HepG2 (cell line): ENCODE measurements around the gene SPRN. TPM values are rescaled to one million over a fixed set of nuclear protein-coding genes. Genes with fewer than 3 reads are reported as not detected.

Experiments
- CAMTA2 ChIP-seq: sonication (generic); formaldehyde crosslinking; IDR thresholded peaks from 2 replicates; pipeline ENCODE4 v1.4.0; 2020; ENCODE audit warnings: mild to moderate bottlenecking, missing genetic modification reagents, borderline replicate concordance
- DNMT3B ChIP-seq: conservative IDR thresholded peaks from 2 replicates; pipeline ENCODE4 v1.6.1; 2016; ENCODE audit warnings: missing biosample characterization, control low read depth
- MAFG ChIP-seq: sonication (generic); formaldehyde crosslinking; IDR thresholded peaks from 2 replicates; pipeline ENCODE4 v1.5.1; 2020; ENCODE audit warnings: mild to moderate bottlenecking, missing genetic modification reagents
- MZF1 ChIP-seq: sonication (generic); formaldehyde crosslinking; IDR thresholded peaks from 2 replicates; pipeline ENCODE4 v1.8.1; 2023; ENCODE audit warnings: mild to moderate bottlenecking, missing genetic modification reagents, borderline replicate concordance
- PLRG1 ChIP-seq: fragments of 450-650 bp; conservative IDR thresholded peaks from 2 replicates; pipeline ENCODE4 v1.6.1; 2016
- RFXANK ChIP-seq: IDR thresholded peaks from 2 replicates; pipeline ENCODE4 v1.6.1; 2016
- TCF12 ChIP-seq, 2 experiments: fragments of 450-650 bp in 1 of 2; sonication (generic) in 1 of 2; formaldehyde crosslinking in 1 of 2; IDR thresholded peaks; 2 replicates each; pipeline versions ENCODE4 v1.6.1 to v1.8.0; 2017 to 2022; ENCODE audit warnings: antibody characterized with exemption in 1 of 2, mild to moderate bottlenecking in 1 of 2, missing genetic modification reagents in 1 of 2, moderate library complexity in 1 of 2
- ZBTB20 ChIP-seq: sonication (generic); formaldehyde crosslinking; IDR thresholded peaks from 2 replicates; pipeline ENCODE4 v1.8.1; 2023; ENCODE audit warnings: missing genetic modification reagents, low read depth, mild to moderate bottlenecking, borderline replicate concordance
- ZFX ChIP-seq: sonication (generic); formaldehyde crosslinking; IDR thresholded peaks from 2 replicates; pipeline ENCODE4 v1.4.0; 2020; ENCODE audit warnings: mild to moderate bottlenecking, low read depth, missing genetic modification reagents, moderate library complexity
- ZKSCAN1 ChIP-seq: fragments of 150-350 bp; IDR thresholded peaks from 2 replicates; pipeline ENCODE4 v1.6.1; 2014; ENCODE audit warnings: low read length
- ZMYM4 ChIP-seq: sonication (generic); formaldehyde crosslinking; IDR thresholded peaks from 2 replicates; pipeline ENCODE4 v1.8.1; 2023; ENCODE audit warnings: mild to moderate bottlenecking, missing genetic modification reagents
- ZNF253 ChIP-seq: sonication (generic); formaldehyde crosslinking; IDR thresholded peaks from 2 replicates; pipeline ENCODE4 v1.8.0; 2022; ENCODE audit warnings: mild to moderate bottlenecking, missing genetic modification reagents, borderline replicate concordance
- ZNF558 ChIP-seq: sonication (generic); formaldehyde crosslinking; IDR thresholded peaks from 2 replicates; pipeline ENCODE4 v1.9.0; 2022; ENCODE audit warnings: mild to moderate bottlenecking, missing genetic modification reagents, borderline replicate concordance
- ZNF567 ChIP-seq: sonication (generic); formaldehyde crosslinking; IDR thresholded peaks from 2 replicates; pipeline ENCODE4 v1.8.1; 2023; ENCODE audit warnings: mild to moderate bottlenecking, missing genetic modification reagents, borderline replicate concordance
- ZNF607 ChIP-seq: sonication (generic); formaldehyde crosslinking; IDR thresholded peaks from 2 replicates; pipeline ENCODE4 v1.5.1; 2020; ENCODE audit warnings: missing genetic modification reagents, mild to moderate bottlenecking, borderline replicate concordance
- ZNF691 ChIP-seq: sonication (generic); formaldehyde crosslinking; IDR thresholded peaks from 2 replicates; pipeline ENCODE4 v1.4.0; 2020; ENCODE audit warnings: missing genetic modification reagents, low read depth, mild to moderate bottlenecking, borderline replicate concordance
- ZNF850 ChIP-seq: sonication (generic); formaldehyde crosslinking; conservative IDR thresholded peaks from 2 replicates; pipeline ENCODE4 v1.9.0; 2021; ENCODE audit warnings: mild to moderate bottlenecking, missing genetic modification reagents
- ZNF883 ChIP-seq: sonication (generic); formaldehyde crosslinking; IDR thresholded peaks from 2 replicates; pipeline ENCODE4 v1.5.1; 2020; ENCODE audit warnings: mild to moderate bottlenecking, missing genetic modification reagents; ENCODE audit errors: not compliant biosample characterization
- ZSCAN20 ChIP-seq: sonication (generic); formaldehyde crosslinking; IDR thresholded peaks from 2 replicates; pipeline ENCODE4 v1.4.0; 2020; ENCODE audit warnings: missing genetic modification reagents, mild to moderate bottlenecking, borderline replicate concordance
- ZSCAN31 ChIP-seq: sonication (generic); formaldehyde crosslinking; IDR thresholded peaks from 2 replicates; pipeline ENCODE4 v1.5.0; 2020; ENCODE audit warnings: low read depth, mild to moderate bottlenecking, missing genetic modification reagents
- polyA plus RNA-seq, 8 experiments: library from polyadenylated mRNA; depleted of rRNA in 3 of 8; stranded (reverse) in 7 of 8; unstranded in 1 of 8; fragments of >200 nt; fragmentation: Illumina TruSeq in 4 of 8; extraction: Trizol in 4 of 8; gene quantifications; 2 replicates each; pipeline versions ENCODE4 v1.2.1 to v1.2.3, GENCODE V29; 2011 to 2016; ENCODE audit warnings: low read depth in 4 of 8, missing spikeins in 1 of 8, mixed read lengths in 1 of 8; ENCODE audit not compliant: insufficient read depth in 1 of 8
- total RNA-seq, 5 experiments: library from RNA; depleted of rRNA; stranded (reverse); fragments of >200 nt; fragmentation: Illumina TruSeq; extraction: Trizol; gene quantifications; 2 replicates each; pipeline ENCODE4 v1.2.3, GENCODE V29; 2016; ENCODE audit warnings: low read depth in 1 of 5
- TF ChIP-seq, protein P1 (sequence below): sonication (generic); formaldehyde crosslinking; IDR thresholded peaks from 2 replicates; pipeline ENCODE4 v1.8.1; 2023; ENCODE audit warnings: missing genetic modification reagents, mild to moderate bottlenecking, borderline replicate concordance
- TF ChIP-seq, protein P2 (sequence below): sonication (generic); formaldehyde crosslinking; IDR thresholded peaks from 2 replicates; pipeline ENCODE4 v1.4.0; 2020; ENCODE audit warnings: missing genetic modification reagents

SPRN gene
- total and polyA plus RNA-seq, 2 of the 13 experiments (the other 11 are each of a cell fraction or from before 2014, with no cell fraction given), result not detected

DNA sequence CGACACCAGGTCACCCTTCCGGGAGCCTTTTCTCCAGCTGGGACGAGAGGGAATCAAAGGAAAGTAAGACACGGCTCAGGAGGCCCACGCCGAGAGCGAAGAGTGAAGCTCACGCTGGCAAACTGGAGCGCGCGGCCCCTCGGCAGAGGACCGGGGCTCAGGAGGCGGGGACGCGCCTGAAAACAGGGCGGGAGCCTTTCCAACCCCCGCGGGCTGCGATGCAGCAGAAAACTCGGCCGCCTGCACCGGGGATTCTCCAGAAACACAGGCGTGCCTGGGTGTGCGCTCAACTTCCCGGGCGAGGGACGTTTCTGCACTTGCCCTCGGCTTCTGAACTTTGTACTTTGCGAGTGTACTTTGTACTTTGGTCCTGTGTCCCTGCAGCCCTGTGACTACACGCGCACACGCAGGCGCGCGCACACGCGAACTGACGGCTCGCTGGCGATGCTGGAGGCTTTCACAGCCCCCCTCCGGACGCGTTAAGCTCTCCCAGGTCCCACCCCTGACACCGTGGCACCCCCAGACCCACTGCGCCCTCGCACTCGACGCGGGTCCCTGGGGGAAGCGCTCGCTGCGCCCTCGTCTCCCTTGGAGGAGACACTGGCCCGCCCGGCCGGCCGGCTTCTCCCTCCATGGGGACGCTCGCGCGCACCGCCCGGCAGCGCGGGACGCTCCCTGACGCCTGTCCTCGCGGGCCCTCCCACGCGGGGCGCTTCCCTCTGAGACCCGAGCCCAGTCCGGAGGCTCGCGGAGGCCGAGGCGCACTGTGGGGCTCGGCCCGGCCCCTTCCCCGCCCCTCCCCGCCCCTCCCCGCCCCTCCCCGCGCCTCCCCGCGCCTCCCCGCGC lies 46.0 kb downstream of the SPRN start (continued):
- TF ChIP-seq ZBTB20 (CRISPR knock-in tag) (no peak), ZNF607 (CRISPR knock-in tag) (no peak), ZNF850 (peak; percentile 94; the same call in 1 of the 2 replicates), PLRG1 (no peak), ZNF567 (CRISPR knock-in tag) (0 out of 2 replicates have a peak, but pooled peaks have one; percentile 47), TCF12 (IDR thresholded peaks at IDR 0.05) (no peak), TCF12 (CRISPR knock-in tag; IDR thresholded peaks at IDR 0.05) (peak; percentile 82), ZNF691 (CRISPR knock-in tag) (peak; percentile 71; the same call in 1 of the 2 replicates), MAFG (no peak), ZNF883 (CRISPR knock-in tag) (no peak), CAMTA2 (peak; percentile 54; the same call in 1 of the 2 replicates), ZSCAN31 (0 out of 2 replicates have a peak, but pooled peaks have one; percentile 28), DNMT3B (CRISPR knock-in tag) (no peak), ZSCAN20 (CRISPR knock-in tag) (no peak), ZFX (CRISPR knock-in tag) (peak; percentile 67), MZF1 (CRISPR knock-in tag) (no peak), ZMYM4 (CRISPR knock-in tag) (peak; percentile 52; the same call in 1 of the 2 replicates), RFXANK (CRISPR knock-in tag) (no peak), ZNF253 (no peak), ZNF558 (CRISPR knock-in tag) (no peak), ZKSCAN1 (no peak)
- TF ChIP-seq, protein P1, sequence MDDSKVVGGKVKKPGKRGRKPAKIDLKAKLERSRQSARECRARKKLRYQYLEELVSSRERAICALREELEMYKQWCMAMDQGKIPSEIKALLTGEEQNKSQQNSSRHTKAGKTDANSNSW (CRISPR knock-in tag), result peak; percentile 26; the same call in 1 of the 2 replicates
- TF ChIP-seq, protein P2, sequence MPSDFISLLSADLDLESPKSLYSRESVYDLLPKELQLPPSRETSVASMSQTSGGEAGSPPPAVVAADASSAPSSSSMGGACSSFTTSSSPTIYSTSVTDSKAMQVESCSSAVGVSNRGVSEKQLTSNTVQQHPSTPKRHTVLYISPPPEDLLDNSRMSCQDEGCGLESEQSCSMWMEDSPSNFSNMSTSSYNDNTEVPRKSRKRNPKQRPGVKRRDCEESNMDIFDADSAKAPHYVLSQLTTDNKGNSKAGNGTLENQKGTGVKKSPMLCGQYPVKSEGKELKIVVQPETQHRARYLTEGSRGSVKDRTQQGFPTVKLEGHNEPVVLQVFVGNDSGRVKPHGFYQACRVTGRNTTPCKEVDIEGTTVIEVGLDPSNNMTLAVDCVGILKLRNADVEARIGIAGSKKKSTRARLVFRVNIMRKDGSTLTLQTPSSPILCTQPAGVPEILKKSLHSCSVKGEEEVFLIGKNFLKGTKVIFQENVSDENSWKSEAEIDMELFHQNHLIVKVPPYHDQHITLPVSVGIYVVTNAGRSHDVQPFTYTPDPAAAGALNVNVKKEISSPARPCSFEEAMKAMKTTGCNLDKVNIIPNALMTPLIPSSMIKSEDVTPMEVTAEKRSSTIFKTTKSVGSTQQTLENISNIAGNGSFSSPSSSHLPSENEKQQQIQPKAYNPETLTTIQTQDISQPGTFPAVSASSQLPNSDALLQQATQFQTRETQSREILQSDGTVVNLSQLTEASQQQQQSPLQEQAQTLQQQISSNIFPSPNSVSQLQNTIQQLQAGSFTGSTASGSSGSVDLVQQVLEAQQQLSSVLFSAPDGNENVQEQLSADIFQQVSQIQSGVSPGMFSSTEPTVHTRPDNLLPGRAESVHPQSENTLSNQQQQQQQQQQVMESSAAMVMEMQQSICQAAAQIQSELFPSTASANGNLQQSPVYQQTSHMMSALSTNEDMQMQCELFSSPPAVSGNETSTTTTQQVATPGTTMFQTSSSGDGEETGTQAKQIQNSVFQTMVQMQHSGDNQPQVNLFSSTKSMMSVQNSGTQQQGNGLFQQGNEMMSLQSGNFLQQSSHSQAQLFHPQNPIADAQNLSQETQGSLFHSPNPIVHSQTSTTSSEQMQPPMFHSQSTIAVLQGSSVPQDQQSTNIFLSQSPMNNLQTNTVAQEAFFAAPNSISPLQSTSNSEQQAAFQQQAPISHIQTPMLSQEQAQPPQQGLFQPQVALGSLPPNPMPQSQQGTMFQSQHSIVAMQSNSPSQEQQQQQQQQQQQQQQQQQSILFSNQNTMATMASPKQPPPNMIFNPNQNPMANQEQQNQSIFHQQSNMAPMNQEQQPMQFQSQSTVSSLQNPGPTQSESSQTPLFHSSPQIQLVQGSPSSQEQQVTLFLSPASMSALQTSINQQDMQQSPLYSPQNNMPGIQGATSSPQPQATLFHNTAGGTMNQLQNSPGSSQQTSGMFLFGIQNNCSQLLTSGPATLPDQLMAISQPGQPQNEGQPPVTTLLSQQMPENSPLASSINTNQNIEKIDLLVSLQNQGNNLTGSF (CRISPR knock-in tag), result no peak
